GM19351 (cell line): Measurements from ENCODE around the gene FRRS1.
A peak's percentile ranks its signal among the peaks of the same experiment; 100 is the strongest.
"Not testable (repeated sequence)": the region's sequence is repeated elsewhere in the genome, so short reads cannot be mapped to it uniquely, and the experiment has no call there.

Experiments used
- ATAC-seq: cut with Tn5 transposase; IDR thresholded peaks from one replicate; pipeline ENCODE4 v1.9.1; 2021; ENCODE audit warnings: mild to moderate bottlenecking, moderate library complexity; ENCODE audit not compliant: unreplicated experiment

FRRS1 gene, protein sequence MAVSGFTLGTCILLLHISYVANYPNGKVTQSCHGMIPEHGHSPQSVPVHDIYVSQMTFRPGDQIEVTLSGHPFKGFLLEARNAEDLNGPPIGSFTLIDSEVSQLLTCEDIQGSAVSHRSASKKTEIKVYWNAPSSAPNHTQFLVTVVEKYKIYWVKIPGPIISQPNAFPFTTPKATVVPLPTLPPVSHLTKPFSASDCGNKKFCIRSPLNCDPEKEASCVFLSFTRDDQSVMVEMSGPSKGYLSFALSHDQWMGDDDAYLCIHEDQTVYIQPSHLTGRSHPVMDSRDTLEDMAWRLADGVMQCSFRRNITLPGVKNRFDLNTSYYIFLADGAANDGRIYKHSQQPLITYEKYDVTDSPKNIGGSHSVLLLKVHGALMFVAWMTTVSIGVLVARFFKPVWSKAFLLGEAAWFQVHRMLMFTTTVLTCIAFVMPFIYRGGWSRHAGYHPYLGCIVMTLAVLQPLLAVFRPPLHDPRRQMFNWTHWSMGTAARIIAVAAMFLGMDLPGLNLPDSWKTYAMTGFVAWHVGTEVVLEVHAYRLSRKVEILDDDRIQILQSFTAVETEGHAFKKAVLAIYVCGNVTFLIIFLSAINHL

GRCh38 chr1:99766378-99766800 lies at the start of gene FRRS1:
TSS of gene FRRS1 (minus strand) at chr1:99766635. CDS start at chr1:99748768, 17,867 bp downstream.
- peak; percentile 96 for ATAC-seq

DNA sequence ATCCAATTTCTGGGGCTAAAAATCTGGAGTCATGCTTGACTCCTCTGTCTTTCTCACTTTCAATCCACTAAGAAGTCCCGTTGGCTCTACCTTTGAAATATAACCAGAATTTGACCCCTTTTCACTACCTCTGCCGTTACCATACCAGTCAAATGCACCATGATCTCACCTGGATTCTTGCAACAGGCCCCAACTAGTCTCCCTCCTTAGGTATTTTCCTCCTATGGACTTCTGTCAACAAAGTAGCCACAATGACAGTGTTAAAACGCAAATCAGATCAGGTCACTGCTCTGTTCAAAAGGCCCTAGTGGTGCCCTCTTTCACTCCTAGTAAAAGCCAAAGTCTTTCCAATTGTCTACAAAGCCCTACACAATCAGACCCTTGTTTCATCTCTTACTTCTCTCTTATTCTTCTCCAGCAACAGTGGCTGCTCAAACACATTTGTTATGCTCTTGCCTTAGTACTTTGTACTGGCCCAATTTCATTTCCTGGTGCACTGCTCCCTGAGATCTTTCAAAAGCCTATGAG lies 48.0 kb upstream of the FRRS1 start:
- no peak for ATAC-seq

DNA sequence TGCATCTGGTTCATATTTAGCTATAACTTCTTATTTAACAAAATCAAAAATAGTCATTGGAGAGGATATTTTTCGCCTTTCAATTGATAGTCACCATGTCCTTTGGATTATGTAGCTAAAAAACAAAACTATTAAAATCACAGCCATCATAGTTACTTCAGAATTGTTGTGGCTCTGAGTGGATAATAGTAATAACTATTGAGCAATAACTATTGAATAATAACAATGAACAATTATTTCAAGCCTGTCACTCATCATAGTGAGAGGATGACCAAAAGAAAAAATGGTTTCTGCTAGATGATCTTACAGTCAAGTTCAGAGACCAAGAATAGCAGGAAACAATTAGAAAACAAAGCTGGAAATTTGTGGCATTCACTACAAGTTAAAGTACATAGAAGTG lies 45.3 kb upstream of the FRRS1 start:
- no peak for ATAC-seq

GRCh38 chr1:99811075-99811474 lies 44.6 kb upstream of the FRRS1 start:
- ATAC-seq: no peak

DNA sequence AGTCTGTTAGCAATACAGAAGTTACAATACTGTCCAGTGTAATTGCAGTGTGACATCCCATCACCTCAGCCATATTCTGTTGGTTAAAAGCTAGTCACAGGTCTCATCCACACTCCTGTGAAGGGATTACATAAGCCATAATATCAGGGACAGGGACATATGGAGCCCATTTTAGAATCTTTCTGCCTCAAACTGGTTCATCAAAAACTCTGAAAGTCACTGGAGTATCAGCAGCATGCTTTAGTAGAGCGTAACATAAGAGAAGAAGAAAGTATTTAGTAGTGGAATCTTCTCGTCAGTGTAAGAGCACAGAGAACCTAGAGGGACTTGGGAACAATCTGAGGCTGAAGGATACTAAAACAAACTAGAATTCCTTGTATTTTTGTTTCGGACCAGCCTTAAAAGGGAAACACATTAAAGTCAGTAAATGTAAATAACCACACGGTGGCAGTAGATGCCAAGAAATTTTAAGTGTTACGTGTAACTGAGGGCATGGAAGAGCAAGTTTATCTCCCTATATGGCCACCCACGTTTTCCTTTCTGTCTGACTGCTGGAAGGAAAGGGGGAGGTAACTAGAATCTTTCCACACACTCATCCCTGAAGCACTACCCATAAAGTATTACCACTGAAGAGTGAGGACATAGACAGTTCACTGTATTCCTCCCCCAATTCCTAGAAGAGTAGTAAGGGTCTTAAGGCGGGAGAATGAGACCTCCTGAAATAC lies 42.1 kb upstream of the FRRS1 start:
- ATAC-seq: peak; percentile 92

DNA sequence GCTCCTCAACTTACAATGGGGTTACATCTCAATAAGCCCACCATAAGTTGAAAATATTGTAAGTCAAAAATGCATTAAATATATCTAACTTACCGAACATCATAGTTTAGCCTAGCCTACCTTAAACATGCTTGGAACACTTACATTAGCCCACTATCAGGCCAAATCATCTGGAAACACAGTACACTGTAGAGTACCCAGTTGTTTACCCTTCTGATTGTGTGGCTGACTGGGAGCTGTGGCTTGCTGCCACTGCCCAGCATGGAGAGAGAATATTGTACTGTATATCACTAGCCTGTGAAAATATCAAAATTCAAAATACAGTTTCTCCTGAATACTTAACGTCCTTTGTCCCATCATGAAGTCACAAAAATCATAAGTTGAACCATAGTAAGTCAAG lies 40.4 kb upstream of the FRRS1 start:
- ATAC-seq: no peak

DNA sequence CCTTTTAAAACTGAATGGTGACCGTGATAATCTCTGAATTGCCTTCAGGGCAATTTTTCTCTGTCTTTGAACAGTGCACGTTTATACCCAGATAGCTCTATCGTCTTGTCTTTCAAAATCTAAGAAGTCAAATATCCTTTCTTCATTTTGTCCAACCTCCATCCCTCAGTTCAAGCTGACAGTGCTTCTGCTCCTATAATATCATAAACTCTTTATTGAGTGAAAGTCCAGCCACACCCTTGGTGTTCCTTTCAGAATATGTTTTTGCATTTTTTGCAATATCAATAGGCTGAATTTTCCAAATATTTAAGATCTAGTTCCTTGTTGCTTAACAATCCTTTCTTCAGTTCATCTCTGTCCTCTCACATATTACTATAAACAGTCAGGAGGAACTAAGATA lies 35.1 kb upstream of the FRRS1 start:
- ATAC-seq: no peak

GRCh38 chr1:99793861-99794260 lies 27.4 kb upstream of the FRRS1 start:
- ATAC-seq: not testable (repeated sequence)

DNA sequence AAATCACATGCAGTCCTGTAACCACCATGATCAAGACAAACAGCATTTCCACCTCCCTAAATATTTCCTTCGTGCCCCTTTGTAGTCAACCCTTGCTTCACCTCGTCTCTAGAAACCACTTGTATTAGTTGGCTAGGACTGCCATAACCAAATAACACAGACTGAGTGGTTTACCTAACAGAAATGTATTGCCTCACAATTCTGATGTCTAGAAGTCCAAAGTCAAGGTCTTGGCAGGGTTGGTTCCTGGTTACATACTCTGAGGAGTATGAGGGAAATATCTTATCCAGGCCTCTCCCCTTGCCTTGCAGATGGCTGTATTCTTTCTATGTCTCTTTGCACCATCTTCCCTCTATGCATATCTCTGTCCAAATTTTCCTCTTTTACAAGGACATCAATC lies 23.3 kb upstream of the FRRS1 start:
- ATAC-seq: no peak

GRCh38 chr1:99788896-99789295 lies 22.5 kb upstream of the FRRS1 start:
- no peak for ATAC-seq

GRCh38 chr1:99786751-99787501 lies 20.5 kb upstream of the FRRS1 start:
- peak; percentile 78 for ATAC-seq

DNA sequence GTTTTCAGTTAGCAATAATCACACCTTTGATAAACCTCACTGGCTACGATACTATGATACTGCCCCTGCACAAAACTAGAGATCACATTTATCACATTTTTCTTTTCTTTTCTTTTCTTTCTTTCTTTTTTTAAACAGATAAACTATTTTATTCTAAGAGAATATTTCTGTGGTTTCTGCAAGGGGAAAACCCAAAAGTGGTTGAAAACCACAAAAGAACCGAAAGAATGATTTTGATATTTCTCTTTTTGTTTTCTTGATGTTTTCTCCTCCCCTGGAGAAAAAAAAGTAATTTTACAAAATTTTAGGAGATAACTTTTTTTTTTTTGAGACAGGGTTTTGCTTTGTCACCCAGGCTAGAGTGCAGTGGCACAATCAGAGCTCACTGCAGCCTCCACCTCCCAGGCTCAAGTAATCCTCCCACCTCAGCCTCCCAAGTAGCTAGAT lies 18.4 kb upstream of the FRRS1 start:
- no peak for ATAC-seq

GRCh38 chr1:99784143-99784542 lies 17.7 kb upstream of the FRRS1 start:
- no peak for ATAC-seq

DNA sequence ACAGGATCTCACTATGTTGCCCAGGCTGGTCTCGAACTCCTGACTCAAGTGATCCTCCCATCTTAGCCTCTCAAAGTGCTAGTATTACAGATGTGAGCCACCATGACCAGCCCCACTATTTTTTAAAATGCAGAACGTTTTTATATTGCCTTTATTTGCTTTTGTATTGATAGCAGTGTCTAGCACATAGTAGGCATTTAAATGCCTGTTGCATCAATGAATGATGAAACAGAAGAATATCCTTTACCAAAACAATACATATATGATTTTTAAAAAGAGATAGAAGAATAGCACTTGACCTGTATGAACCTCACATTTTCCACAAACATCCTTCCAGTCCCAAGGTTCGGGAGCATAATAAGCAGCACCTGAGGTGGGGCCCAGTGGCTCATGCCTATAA lies 16.5 kb upstream of the FRRS1 start:
- ATAC-seq: no peak

DNA sequence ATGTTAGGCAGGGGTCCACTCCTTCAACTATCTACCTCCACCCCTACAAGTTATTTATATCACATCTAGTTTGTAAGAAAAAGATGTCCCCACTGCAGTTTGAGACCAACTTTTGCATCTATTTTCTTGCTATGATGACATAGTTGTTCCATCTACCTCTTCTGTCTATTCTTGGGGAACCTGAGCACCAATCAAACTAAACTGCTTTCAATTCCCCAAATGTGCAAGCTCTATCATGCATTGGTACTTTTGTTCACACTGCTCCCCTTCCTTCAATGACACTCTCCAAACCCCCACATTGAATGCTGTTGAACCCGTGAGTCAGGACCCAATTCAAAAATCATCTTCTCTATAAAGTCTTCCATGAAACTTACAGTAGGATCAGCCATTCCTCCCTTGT lies 16.0 kb upstream of the FRRS1 start:
- peak; percentile 39 for ATAC-seq

DNA sequence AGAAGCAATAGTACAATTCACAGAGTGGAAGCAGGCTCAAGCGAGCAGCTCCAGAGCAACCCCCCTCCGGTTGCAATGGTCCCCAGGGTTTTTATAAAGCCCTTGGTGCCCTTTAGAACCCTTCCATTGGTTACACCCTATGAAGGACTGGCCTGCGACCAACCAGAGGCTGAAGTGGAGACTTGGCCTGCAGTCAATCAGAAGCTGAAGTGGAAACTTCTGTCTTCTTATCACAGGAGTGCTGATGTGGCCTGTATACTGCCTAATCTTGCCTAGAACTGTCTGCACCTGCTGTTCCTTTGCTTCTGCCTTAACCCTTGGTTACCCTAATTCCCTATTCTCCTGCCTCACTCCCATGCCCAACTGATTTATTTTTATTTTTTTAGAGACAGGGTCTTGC lies 15.4 kb upstream of the FRRS1 start:
- ATAC-seq: no peak

GRCh38 chr1:99777752-99778151 lies 11.3 kb upstream of the FRRS1 start:
- no peak for ATAC-seq

DNA sequence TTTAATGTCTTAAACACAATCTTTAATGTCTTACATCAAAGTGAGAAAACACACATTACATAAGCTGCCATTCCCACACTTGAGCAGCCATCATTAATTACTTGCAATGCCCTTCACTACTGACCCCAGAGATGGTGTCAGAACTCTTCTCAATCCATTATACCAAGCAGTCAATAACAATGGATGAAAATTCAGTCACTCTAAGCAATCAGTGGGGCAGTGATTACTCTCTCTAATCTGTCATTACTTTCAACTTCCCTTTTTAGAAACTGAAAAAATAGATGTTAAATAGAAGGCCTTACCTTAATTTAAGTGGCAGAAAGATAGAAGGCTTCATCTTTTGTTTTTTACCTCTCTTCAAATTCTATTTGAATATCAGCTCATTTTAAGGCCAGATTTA lies 9.7 kb upstream of the FRRS1 start:
- ATAC-seq: peak; percentile 59

DNA sequence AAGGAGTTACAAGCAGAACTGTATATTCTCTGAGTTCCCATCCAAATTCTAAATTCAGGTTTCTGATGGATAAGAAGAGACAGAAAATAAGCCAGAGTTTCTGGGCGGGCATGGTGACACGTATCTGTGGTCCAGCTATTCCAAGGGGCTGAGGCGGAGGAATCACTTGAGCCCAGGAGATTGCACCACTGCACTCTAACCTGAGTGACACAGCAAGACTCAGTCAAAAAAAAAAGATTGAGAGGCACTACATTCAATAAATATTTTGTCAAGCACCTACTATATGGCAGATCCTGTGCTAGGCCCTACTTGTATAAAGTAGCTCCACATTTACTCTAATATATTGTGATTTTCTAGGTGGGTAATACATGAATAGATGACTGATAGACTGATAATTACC lies 6.4 kb upstream of the FRRS1 start:
- no peak for ATAC-seq

DNA sequence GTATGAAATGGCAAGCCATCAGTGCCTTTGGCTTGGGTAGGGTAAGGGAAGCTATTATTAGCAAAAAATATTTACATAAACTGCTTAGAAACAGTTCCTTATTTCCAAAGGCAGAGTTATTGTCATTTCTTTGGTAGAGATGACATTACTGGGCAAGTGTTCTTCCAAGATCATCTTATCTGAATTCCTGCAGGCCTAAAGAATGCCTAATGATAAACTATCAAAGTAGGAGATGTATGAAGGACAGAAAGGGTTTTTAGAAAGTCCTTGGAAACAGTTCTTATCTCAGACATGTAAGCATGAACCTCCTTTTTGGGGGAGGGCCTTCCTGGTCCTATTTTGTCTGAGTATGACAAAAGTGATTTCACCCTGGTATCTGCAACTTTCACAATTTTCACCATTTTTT lies 5.1 kb upstream of the FRRS1 start:
- no peak for ATAC-seq
